Bronchial epithelial cell (primary cell): ENCODE measurements around the gene ACACB. TPM values are rescaled to one million over a fixed set of nuclear protein-coding genes. Genes with fewer than 3 reads are reported as not detected.
A peak's percentile ranks its signal among the peaks of the same experiment; 100 is the strongest.

Source experiments
- DNase-seq: peaks from one replicate; pipeline ENCODE4 v3.0.0-alpha.2; 2010; ENCODE audit warnings: low read depth
- FAIRE-seq: peaks from 2 replicates; lab custom pipeline; 2011; peaks lifted over from hg19 to GRCh38; lab: Jason Lieb, UNC
- H3K27me3 ChIP-seq: 2 replicates; pipeline ENCODE4 v1.5.1; 2011; ENCODE audit warnings: low read length; ENCODE audit not compliant: control insufficient read depth, insufficient read depth
- H3K36me3 ChIP-seq: 2 replicates; pipeline ENCODE4 v1.5.1; 2011; ENCODE audit warnings: low read length; ENCODE audit not compliant: control insufficient read depth, insufficient read depth
- H3K4me3 ChIP-seq: 2 replicates; pipeline ENCODE4 v1.5.1; 2011; ENCODE audit warnings: mild to moderate bottlenecking, low read depth, low read length, control low read depth
- total RNA-seq: library from RNA; depleted of rRNA; stranded (reverse); fragments of >200 nt; gene quantifications from 2 replicates; pipeline ENCODE4 v1.2.1, GENCODE V29; 2014
- TF ChIP-seq, protein P1 (sequence below): IDR thresholded peaks from 2 replicates; pipeline ENCODE4 v1.5.1; 2011; ENCODE audit warnings: mild to moderate bottlenecking, moderate library complexity, low read length, control low read depth, inconsistent platforms; ENCODE audit not compliant: insufficient read depth, severe bottlenecking

Gene ACACB
- total RNA-seq, 1 donor from 2014 or later = 0.79 TPM

DNA sequence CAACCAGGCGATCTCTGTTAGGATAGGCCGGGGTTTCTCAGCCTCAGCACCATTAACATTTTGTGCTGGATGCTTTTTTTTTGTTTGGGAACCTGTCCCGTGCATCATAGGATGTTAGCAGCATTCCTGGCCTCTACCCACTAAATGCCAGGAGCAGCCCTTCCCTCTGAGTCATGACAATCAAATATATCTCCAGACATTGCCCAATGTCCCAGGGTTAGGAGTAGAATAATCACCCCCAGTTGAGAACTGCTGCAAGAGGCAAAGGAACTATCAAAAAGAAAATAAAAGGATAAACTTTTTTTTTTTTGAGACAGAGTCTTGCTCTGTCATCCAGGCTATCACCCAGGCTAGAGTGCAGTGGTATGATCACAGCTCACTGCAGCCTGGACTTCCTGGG, 76.0 kb downstream of the ACACB start:
- no peaks in the 10 kb centered on the region for H3K27me3 ChIP-seq

DNA sequence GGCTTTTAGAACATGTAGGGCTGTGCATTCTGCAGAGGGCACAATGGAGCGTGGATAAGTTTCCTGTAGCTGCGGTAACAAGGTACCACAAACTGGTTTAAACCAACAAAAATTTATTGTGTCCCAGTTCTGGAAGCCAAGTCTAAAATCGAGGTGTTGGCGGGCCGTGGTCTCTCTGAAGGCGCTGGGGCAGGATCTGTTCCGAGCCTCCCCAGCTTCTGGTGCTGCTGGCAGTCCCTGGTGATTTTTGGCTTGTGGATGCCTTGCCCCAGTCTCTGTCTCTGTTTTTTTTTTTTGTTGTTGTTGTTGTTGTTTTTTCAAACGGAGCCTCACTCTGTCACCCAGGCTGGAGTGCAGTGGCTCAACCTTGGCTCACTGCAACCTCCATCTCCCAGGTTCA, 77.5 kb downstream of the ACACB start:
- DNase-seq = no peak
- TF ChIP-seq, protein P1, sequence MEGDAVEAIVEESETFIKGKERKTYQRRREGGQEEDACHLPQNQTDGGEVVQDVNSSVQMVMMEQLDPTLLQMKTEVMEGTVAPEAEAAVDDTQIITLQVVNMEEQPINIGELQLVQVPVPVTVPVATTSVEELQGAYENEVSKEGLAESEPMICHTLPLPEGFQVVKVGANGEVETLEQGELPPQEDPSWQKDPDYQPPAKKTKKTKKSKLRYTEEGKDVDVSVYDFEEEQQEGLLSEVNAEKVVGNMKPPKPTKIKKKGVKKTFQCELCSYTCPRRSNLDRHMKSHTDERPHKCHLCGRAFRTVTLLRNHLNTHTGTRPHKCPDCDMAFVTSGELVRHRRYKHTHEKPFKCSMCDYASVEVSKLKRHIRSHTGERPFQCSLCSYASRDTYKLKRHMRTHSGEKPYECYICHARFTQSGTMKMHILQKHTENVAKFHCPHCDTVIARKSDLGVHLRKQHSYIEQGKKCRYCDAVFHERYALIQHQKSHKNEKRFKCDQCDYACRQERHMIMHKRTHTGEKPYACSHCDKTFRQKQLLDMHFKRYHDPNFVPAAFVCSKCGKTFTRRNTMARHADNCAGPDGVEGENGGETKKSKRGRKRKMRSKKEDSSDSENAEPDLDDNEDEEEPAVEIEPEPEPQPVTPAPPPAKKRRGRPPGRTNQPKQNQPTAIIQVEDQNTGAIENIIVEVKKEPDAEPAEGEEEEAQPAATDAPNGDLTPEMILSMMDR = no peak
- Histone ChIP-seq H3K4me3 (no peak overlapping the region), H3K27me3 (no peaks in the 10 kb centered on the region), H3K36me3 (no peaks in the 10 kb centered on the region)
- FAIRE-seq = no peak

More for the DNA sequence above, 76.0 kb downstream of the ACACB start:
- FAIRE-seq (peak; percentile 80), DNase-seq (peak; percentile 90)
- Histone ChIP-seq H3K36me3 (no peaks in the 10 kb centered on the region), H3K4me3 (no peak overlapping the region)
- TF ChIP-seq, protein P1 = no peak

DNA sequence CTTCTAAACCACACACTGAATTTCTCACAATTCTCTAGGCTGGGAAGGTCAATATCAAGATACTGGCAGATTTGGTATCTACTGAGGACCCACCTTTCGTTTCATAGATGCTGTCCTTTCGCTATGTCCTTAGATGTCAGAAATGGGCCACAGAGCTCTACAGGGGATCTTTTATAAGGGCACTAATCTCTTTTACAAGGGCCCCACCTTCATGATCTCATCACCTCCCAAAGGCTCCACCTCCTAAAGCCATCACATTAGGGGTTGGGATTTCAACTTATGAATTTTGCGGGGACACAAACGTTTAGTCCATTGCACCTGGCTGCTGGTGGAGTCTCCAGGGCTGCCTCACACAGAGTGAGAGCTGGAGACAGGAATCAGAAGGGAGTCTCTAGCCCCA, 79.9 kb downstream of the ACACB start:
- Histone ChIP-seq H3K4me3 (no peak overlapping the region), H3K27me3 (no peaks in the 10 kb centered on the region), H3K36me3 (no peaks in the 10 kb centered on the region)
- TF ChIP-seq, protein P1 = no peak
- FAIRE-seq (no peak), DNase-seq (no peak)

DNA sequence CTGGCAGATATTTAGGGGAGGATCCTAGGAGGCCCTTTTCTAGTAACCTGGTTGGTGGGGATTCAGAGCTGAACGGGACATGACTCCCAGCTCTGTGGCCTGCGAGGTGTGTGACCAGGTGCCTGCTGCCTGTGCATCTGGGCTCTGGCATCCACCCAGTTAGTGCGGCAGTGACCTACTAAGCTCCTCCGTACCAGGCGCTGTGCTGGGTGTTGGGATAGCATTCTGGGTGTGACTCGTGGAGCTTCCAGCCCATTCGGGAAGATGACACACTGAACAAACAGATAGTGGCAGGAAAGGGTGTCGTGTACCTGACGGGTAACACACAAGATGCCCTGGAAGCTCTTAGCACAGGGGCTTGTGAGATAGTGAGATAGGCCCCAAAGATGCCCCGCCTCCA, 80.9 kb downstream of the ACACB start:
- FAIRE-seq = peak; percentile 7
- no peaks in the 10 kb centered on the region for H3K36me3 ChIP-seq
- no peak overlapping the region for H3K4me3 ChIP-seq
- peak; percentile 37 for DNase-seq
- no peaks in the 10 kb centered on the region for H3K27me3 ChIP-seq
- TF ChIP-seq, protein P1 = no peak

DNA sequence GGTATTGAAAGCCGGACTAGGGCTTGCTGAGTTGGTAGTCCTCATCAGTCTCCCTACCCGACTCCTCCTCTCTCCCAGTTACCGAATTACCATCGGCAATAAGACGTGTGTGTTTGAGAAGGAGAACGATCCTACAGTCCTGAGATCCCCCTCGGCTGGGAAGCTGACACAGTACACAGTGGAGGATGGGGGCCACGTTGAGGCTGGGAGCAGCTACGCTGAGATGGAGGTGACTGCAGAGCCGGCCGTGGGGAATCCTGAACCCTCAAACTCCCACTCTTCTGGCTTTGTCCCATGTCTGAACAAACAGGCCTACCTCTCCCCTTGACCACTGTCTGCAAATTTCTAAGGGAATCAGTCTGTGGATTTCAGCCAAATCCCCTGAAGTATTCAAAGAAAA, 82.9 kb downstream of the ACACB start:
- TF ChIP-seq, protein P1 = no peak
- Histone ChIP-seq H3K36me3 (no peaks in the 10 kb centered on the region), H3K27me3 (no peaks in the 10 kb centered on the region), H3K4me3 (no peak overlapping the region)
- DNase-seq (no peak), FAIRE-seq (peak; percentile 55)

DNA sequence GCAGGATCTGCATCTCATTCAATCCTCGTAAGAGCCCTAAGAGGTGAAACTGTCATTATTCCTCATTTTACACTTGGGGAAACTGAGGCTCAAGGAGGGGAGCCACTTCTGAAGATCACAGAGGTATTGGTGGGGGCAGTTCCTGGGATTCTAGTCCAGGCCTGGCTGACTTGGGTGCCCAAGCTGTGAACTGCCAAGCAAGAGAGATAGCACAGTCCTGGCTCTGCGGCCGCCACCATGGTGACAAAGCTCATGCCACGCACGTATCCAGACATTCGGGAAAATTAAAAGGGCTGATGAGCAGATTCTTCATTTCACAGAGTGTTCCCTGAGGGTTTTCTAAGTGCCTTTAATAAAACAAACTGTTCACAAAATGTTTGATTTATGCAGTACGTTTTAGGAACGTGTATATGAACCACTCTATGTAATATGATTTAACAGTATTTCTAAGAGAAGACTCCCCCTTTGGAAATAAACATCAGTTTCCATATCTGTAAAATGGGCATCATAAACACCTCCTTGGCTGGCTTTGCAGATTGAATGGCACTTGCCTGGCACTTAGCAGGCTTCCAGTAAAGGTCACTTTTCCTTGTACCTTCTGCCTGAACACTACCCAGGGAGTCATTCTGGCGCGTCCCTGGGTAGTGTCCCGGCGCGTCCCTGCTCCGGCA, 84.6 kb downstream of the ACACB start:
- TF ChIP-seq, protein P1 = no peak

More for the DNA sequence above, 84.6 kb downstream of the ACACB start:
- H3K4me3 ChIP-seq = no peak overlapping the region
- no peak for DNase-seq
- no peaks in the 10 kb centered on the region for H3K36me3 ChIP-seq
- no peak for FAIRE-seq
- H3K27me3 ChIP-seq = no peaks in the 10 kb centered on the region
